Heart left ventricle (tissue), 13 donors: ENCODE results near the gene ARPC5L.
"Not testable (repeated sequence)": the region's sequence is repeated elsewhere in the genome, so short reads cannot be mapped to it uniquely, and the experiment has no call there.

Experiments
- CTCF ChIP-seq, 12 donors: fragments of 200-600 bp; sonication (generic) in 4 of 12; IDR thresholded peaks; one replicate each; pipeline versions ENCODE4 v1.5.0 to v1.8.0; 2018 to 2022; ENCODE audit warnings: antibody characterized with exemption in 12 of 12, mild to moderate bottlenecking in 5 of 12
- POLR2A ChIP-seq, 2 donors: fragments of 450-650 bp; IDR thresholded peaks; one replicate each; pipeline ENCODE4 v1.6.1; 2017; ENCODE audit warnings: antibody characterized with exemption in 2 of 2, mild to moderate bottlenecking in 2 of 2, moderate library complexity in 2 of 2
- donor health status: ischemic (EF 13 %, LVEDD 7.1; RV severe dilation, severe dysfunction).
- donor health status: DM: no; HTN: yes; CAD: no.
- donor health status: DM: no; HTN: no; CAD: no.
- donor health status: ischemic (EF 25% LVEDD 6.9; RV normal size, moderate dysfunction).
- donor health status: ischemic (EF 25% LVEDD 5.7; RV mildly dilated, moderate dysfunction).
- donor health status: ischemic (EF 35%, LVEDD 5.7; RV mildly dilated, moderate dysfunction).
- donor health status: nonischemic (EF 11% LVEDD 7.7; RV severe dilation, severe dysfunction).
- donor health status: DM: yes; HTN: yes; CAD: no.
- donor health status: PGD.
- donor health status: ischemic (EF 29% LVEDD 5.4; RV normal size, mild dysfunction).
- donor health status: nonischemic (EF 23%, LVEDD 6.1; RV moderate dilation, normal function).

- TF ChIP-seq POLR2A, CTCF (IDR thresholded peaks at IDR 0.05): not testable (repeated sequence)
These were observed 15.5 kb upstream of the ARPC5L start for GRCh38 chr9:124846467-124846866.
